ENCODE data around the gene NHSL2.
A peak's percentile ranks its signal among the peaks of the same experiment; 100 is the strongest.

NHSL2 gene

GRCh38 chrX:72081605-72082320 is 171.1 kb downstream of the NHSL2 start:
- DNase-seq, result no peak

GRCh38 chrX:72083291-72083690 is 172.6 kb downstream of the NHSL2 start:
- DNase-seq, result no peak

- DNase-seq, result no peak
These were observed 173.5 kb downstream of the NHSL2 start for GRCh38 chrX:72084114-72084513.

- DNase-seq, result no peak
These were observed 176.3 kb downstream of the NHSL2 start for GRCh38 chrX:72086995-72087394.

- no peak for DNase-seq
These were observed 178.1 kb downstream of the NHSL2 start for GRCh38 chrX:72088761-72089160.

- no peak for DNase-seq
These were observed 178.6 kb downstream of the NHSL2 start for GRCh38 chrX:72089254-72089653.

- DNase-seq, result peak in 2 of 4 experiments; percentile 1 to 4
These were observed 184.2 kb downstream of the NHSL2 start for GRCh38 chrX:72094894-72095293.

GRCh38 chrX:72095370-72095769 is 184.7 kb downstream of the NHSL2 start:
- DNase-seq, result no peak

GRCh38 chrX:72097098-72097497 is 186.5 kb downstream of the NHSL2 start:
- DNase-seq, result no peak

- no peak for DNase-seq
These were observed 189.6 kb downstream of the NHSL2 start for GRCh38 chrX:72100051-72100755.

GRCh38 chrX:72100824-72101351 is 190.2 kb downstream of the NHSL2 start:
- DNase-seq, result peak in 3 of 4 experiments; percentile 1 to 19 (median 1)

- no peak for DNase-seq
These were observed 191.0 kb downstream of the NHSL2 start for GRCh38 chrX:72101597-72102037.

GRCh38 chrX:72102126-72102525 is 191.5 kb downstream of the NHSL2 start:
- DNase-seq, result no peak

- no peak for DNase-seq
These were observed 192.1 kb downstream of the NHSL2 start for GRCh38 chrX:72102760-72103159.

GRCh38 chrX:72105436-72105835 is 194.8 kb downstream of the NHSL2 start:
- DNase-seq, result no peak

GRCh38 chrX:72107320-72107719 is 196.7 kb downstream of the NHSL2 start:
- no peak for DNase-seq

GRCh38 chrX:72107841-72108595 is 197.4 kb downstream of the NHSL2 start:
- DNase-seq, result no peak

GRCh38 chrX:72108666-72109065 is 198.0 kb downstream of the NHSL2 start:
- no peak for DNase-seq

GRCh38 chrX:72110051-72110875 is 199.6 kb downstream of the NHSL2 start:
- DNase-seq, result no peak

GRCh38 chrX:72110876-72111708 is 200.4 kb downstream of the NHSL2 start:
- DNase-seq, result no peak

GRCh38 chrX:72113461-72113860 is 202.8 kb downstream of the NHSL2 start:
- DNase-seq, result no peak

- DNase-seq, result no peak
These were observed 203.7 kb downstream of the NHSL2 start for GRCh38 chrX:72114306-72114705.

Measured in activated naive CD4-positive, alpha-beta T cell (primary cell).